HG03103 (cell line): ENCODE results near the gene ABCD4.
A peak's percentile ranks its signal among the peaks of the same experiment; 100 is the strongest.
"Not testable (repeated sequence)": the region's sequence is repeated elsewhere in the genome, so short reads cannot be mapped to it uniquely, and the experiment has no call there.

Experiments used
- ATAC-seq: cut with Tn5 transposase; IDR thresholded peaks from one replicate; pipeline ENCODE4 v1.9.1; 2021; ENCODE audit warnings: low read depth; ENCODE audit not compliant: unreplicated experiment

ABCD4 gene

GRCh38 chr14:74308695-74309094 lies 6.0 kb upstream of the ABCD4 start:
- no peak for ATAC-seq

GRCh38 chr14:74302152-74302628 lies 544 bp downstream of the ABCD4 start:
- peak; percentile 8 for ATAC-seq

- no peak for ATAC-seq
Measured at GRCh38 chr14:74301594-74302151, 1.1 kb downstream of the ABCD4 start.

- ATAC-seq = no peak
Measured at GRCh38 chr14:74299061-74299545, 3.6 kb downstream of the ABCD4 start.

GRCh38 chr14:74297986-74298385 lies 4.7 kb downstream of the ABCD4 start:
- ATAC-seq = no peak

GRCh38 chr14:74296037-74296467 lies 6.7 kb downstream of the ABCD4 start:
- ATAC-seq = no peak

GRCh38 chr14:74293606-74294005 lies 9.1 kb downstream of the ABCD4 start:
- no peak for ATAC-seq

- no peak for ATAC-seq
Measured at GRCh38 chr14:74292061-74292460, 10.7 kb downstream of the ABCD4 start.

GRCh38 chr14:74290415-74290814 lies 12.3 kb downstream of the ABCD4 start:
- ATAC-seq = no peak

- no peak for ATAC-seq
Measured at GRCh38 chr14:74289801-74290200, 12.9 kb downstream of the ABCD4 start.

GRCh38 chr14:74286736-74287135 lies 16.0 kb downstream of the ABCD4 start:
- no peak for ATAC-seq

- no peak for ATAC-seq
Measured at GRCh38 chr14:74281069-74281468, 21.7 kb downstream of the ABCD4 start.

- ATAC-seq = no peak
Measured at GRCh38 chr14:74278080-74278479, 24.7 kb downstream of the ABCD4 start.

GRCh38 chr14:74275241-74275841 lies 27.4 kb downstream of the ABCD4 start:
- no peak for ATAC-seq

- no peak for ATAC-seq
Measured at GRCh38 chr14:74271365-74271764, 31.4 kb downstream of the ABCD4 start.

GRCh38 chr14:74270382-74271177 lies 32.2 kb downstream of the ABCD4 start:
- not testable (repeated sequence) for ATAC-seq

- no peak for ATAC-seq
Measured at GRCh38 chr14:74267588-74267987, 35.1 kb downstream of the ABCD4 start.

GRCh38 chr14:74265301-74265965 lies 37.3 kb downstream of the ABCD4 start:
- no peak for ATAC-seq

- no peak for ATAC-seq
Measured at GRCh38 chr14:74263921-74264320, 38.8 kb downstream of the ABCD4 start.

GRCh38 chr14:74263181-74263580 lies 39.6 kb downstream of the ABCD4 start:
- no peak for ATAC-seq

- ATAC-seq = no peak
Measured at GRCh38 chr14:74262076-74262475, 40.7 kb downstream of the ABCD4 start.
